Upper lobe of left lung (tissue), 4 donors: ENCODE measurements around the gene FRMPD4.

ENCODE experiments used
- CTCF ChIP-seq, 6 experiments: fragments of 450-650 bp in 4 of 6; fragments of 200-600 bp in 2 of 6; sonication (generic) in 2 of 6; IDR thresholded peaks; one replicate each; pipeline ENCODE4 v1.5.1; 2016 to 2019; ENCODE audit warnings: antibody characterized with exemption in 6 of 6
- EP300 ChIP-seq, 4 donors: sonication (generic); formaldehyde crosslinking; IDR thresholded peaks; one replicate each; pipeline ENCODE4 v1.5.1; 2017; ENCODE audit warnings: antibody characterized with exemption in 4 of 4, control low read depth in 2 of 4
- POLR2A ChIP-seq, 4 donors: fragments of 450-650 bp; IDR thresholded peaks; one replicate each; pipeline ENCODE4 v1.5.1; 2016 to 2017; ENCODE audit warnings: antibody characterized with exemption in 4 of 4, mild to moderate bottlenecking in 2 of 4

DNA sequence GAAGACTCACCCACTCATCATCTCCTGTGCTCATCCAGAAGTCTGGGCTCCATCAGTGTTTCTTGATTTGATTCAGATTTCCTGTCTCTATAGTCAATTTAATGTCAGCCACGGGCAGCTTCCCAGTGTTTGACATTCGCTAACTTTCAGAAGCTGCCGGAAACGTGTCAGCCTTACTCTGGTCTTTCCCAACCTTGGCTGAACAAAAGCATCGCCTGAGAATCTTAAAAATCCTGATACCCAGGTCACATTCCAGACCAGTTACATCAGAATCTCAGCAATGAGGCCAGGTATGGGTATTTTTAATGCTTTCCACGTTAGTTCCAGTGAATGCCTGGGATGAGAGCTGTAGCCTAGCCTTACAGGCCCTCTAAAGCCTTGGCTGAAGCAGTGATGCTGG, 233.8 kb downstream of the FRMPD4 start:
- TF ChIP-seq POLR2A (IDR thresholded peaks at IDR 0.05) (no peak), CTCF (IDR thresholded peaks at IDR 0.05) (no peak), EP300 (IDR thresholded peaks at IDR 0.05) (no peak)
